SK-N-SH (cell line): ENCODE measurements around the gene BOD1L1. TPM values are rescaled to one million over a fixed set of nuclear protein-coding genes. Genes with fewer than 3 reads are reported as not detected.

ENCODE experiments used
- CTCF ChIA-PET: fragments of 300-600, 350-600 bp; formaldehyde crosslinking; extraction: SDS; loops from one replicate; lab custom pipeline; 2021; lab: Yijun Ruan, JAX
- POLR2A ChIA-PET: fragments of 350-600 bp; sonication (Branson Sonifier 250); formaldehyde crosslinking; extraction: SDS; loops from one replicate; lab custom pipeline; 2020; ENCODE audit warnings: antibody characterized with exemption, inconsistent platforms; lab: Yijun Ruan, JAX
- DNase-seq: peaks from one replicate; pipeline ENCODE4 v3.0.0; 2012
- H2AFZ ChIP-seq: fragments of 200-600 bp; sonication (generic); 2 replicates; pipeline ENCODE4 v1.8.1; 2016; ENCODE audit warnings: antibody characterized with exemption, mild to moderate bottlenecking, low read depth
- H3F3A ChIP-seq: fragments of 200-600 bp; sonication (generic); replicated peaks from 2 replicates; pipeline ENCODE3; 2016; ENCODE audit warnings: antibody characterized with exemption, mild to moderate bottlenecking; ENCODE audit not compliant: insufficient read depth
- H3K27ac ChIP-seq, 2 experiments: fragments of 200-500 bp in 1 of 2; fragments of 200-600 bp in 1 of 2; sonication (Bioruptor generic) in 1 of 2; sonication (generic), shearing (Covaris generic) in 1 of 2; 2 replicates each; pipeline versions ENCODE4 v1.5.1 to v1.6.1; 2014 to 2016; ENCODE audit warnings: low read depth in 2 of 2, inconsistent platforms in 1 of 2, low read length in 1 of 2, mild to moderate bottlenecking in 1 of 2, mixed read lengths in 1 of 2
- H3K27me3 ChIP-seq: fragments of 200-600 bp; sonication (generic), shearing (Covaris generic); 2 replicates; pipeline ENCODE4 v1.6.1; 2016; ENCODE audit warnings: mixed run types; ENCODE audit not compliant: insufficient read depth
- H3K36me3 ChIP-seq, 2 experiments: fragments of 200-500 bp in 1 of 2; fragments of 200-600 bp in 1 of 2; sonication (Bioruptor generic) in 1 of 2; sonication (generic) in 1 of 2; replicated peaks in 1 of 2; 2 replicates each; pipeline versions ENCODE3 to v1.5.1; 2014 to 2016; ENCODE audit warnings: low read length in 1 of 2, mild to moderate bottlenecking in 1 of 2; ENCODE audit not compliant: insufficient read depth in 2 of 2, control insufficient read depth in 1 of 2
- H3K4me1 ChIP-seq, 2 experiments: fragments of 200-500 bp in 1 of 2; fragments of 200-600 bp in 1 of 2; sonication (Bioruptor generic) in 1 of 2; sonication (generic), shearing (Covaris generic) in 1 of 2; 2 replicates each; pipeline versions ENCODE4 v1.5.1 to v1.6.1; 2014 to 2016; ENCODE audit warnings: low read depth in 1 of 2, low read length in 1 of 2, mixed run types in 1 of 2; ENCODE audit not compliant: insufficient read depth in 2 of 2, control insufficient read depth in 1 of 2
- H3K4me2 ChIP-seq: fragments of 200-600 bp; sonication (generic), shearing (Covaris generic); 2 replicates; pipeline ENCODE4 v1.6.1; 2017; ENCODE audit warnings: mixed run types
- H3K4me3 ChIP-seq, 2 experiments: fragments of 200-500 bp in 1 of 2; fragments of 200-600 bp in 1 of 2; sonication (Bioruptor generic) in 1 of 2; sonication (generic), shearing (Covaris generic) in 1 of 2; 2 replicates each; pipeline versions ENCODE4 v1.5.1 to v1.8.1; 2014 to 2016; ENCODE audit warnings: low read depth in 2 of 2, inconsistent platforms in 1 of 2, low read length in 1 of 2, mild to moderate bottlenecking in 1 of 2, mixed read lengths in 1 of 2, moderate library complexity in 1 of 2
- H3K79me2 ChIP-seq: fragments of 200-600 bp; sonication (generic); 2 replicates; pipeline ENCODE4 v1.8.1; 2017; ENCODE audit warnings: mild to moderate bottlenecking; ENCODE audit not compliant: insufficient read depth
- H3K9ac ChIP-seq: fragments of 200-600 bp; sonication (generic); 2 replicates; pipeline ENCODE4 v1.6.1; 2017; ENCODE audit warnings: mixed run types
- H3K9me2 ChIP-seq: fragments of 200-600 bp; sonication (generic); 2 replicates; pipeline ENCODE4 v1.6.1; 2017; ENCODE audit warnings: mixed run types
- H3K9me3 ChIP-seq: fragments of 200-600 bp; sonication (generic); 2 replicates; pipeline ENCODE4 v1.6.1; 2017; ENCODE audit warnings: mixed run types, mild to moderate bottlenecking, moderate library complexity
- H4K20me1 ChIP-seq: fragments of 200-600 bp; sonication (generic); 2 replicates; pipeline ENCODE4 v1.6.1; 2017; ENCODE audit warnings: mild to moderate bottlenecking, mixed run types; ENCODE audit not compliant: insufficient read depth
- CHD2 ChIP-seq: fragments of 150-350 bp; IDR thresholded peaks from 2 replicates; pipeline ENCODE4 v1.6.1; 2018; ENCODE audit warnings: low read length; ENCODE audit not compliant: partially characterized antibody
- FOSL2 ChIP-seq: IDR thresholded peaks from 2 replicates; pipeline ENCODE4 v1.4.0; 2012; ENCODE audit warnings: low read depth, mild to moderate bottlenecking, moderate library complexity, borderline replicate concordance
- GATA2 ChIP-seq: sonication (generic); formaldehyde crosslinking; IDR thresholded peaks from 2 replicates; pipeline ENCODE4 v1.5.0; 2020; ENCODE audit warnings: mild to moderate bottlenecking, missing genetic modification reagents
- JUND ChIP-seq: IDR thresholded peaks from 2 replicates; pipeline ENCODE4 v1.4.0; 2012
- MXI1 ChIP-seq: IDR thresholded peaks from 2 replicates; pipeline ENCODE4 v1.6.1; 2012; ENCODE audit warnings: mild to moderate bottlenecking, low read depth, low read length, improper control_type of control experiment
- NFIC ChIP-seq: IDR thresholded peaks from 2 replicates; pipeline ENCODE4 v1.4.0; 2012; ENCODE audit warnings: borderline replicate concordance
- POLR2AphosphoS5 ChIP-seq: IDR thresholded peaks from 2 replicates; pipeline ENCODE4 v1.6.1; 2012; ENCODE audit warnings: low read depth, low read length
- RFX5 ChIP-seq: IDR thresholded peaks from 2 replicates; pipeline ENCODE4 v1.6.1; 2012; ENCODE audit warnings: mild to moderate bottlenecking, improper control_type of control experiment, low read length
- SIN3A ChIP-seq: IDR thresholded peaks from 2 replicates; pipeline ENCODE4 v1.6.1; 2012; ENCODE audit warnings: low read depth, mild to moderate bottlenecking, low read length, moderate library complexity, borderline replicate concordance
- SMC3 ChIP-seq: IDR thresholded peaks from 2 replicates; pipeline ENCODE4 v1.6.1; 2012; ENCODE audit warnings: low read depth, low read length, improper control_type of control experiment
- TAF1 ChIP-seq: IDR thresholded peaks from 2 replicates; pipeline ENCODE4 v1.6.1; 2012; ENCODE audit warnings: low read depth, mild to moderate bottlenecking, low read length, moderate library complexity, borderline replicate concordance
- TEAD4 ChIP-seq: IDR thresholded peaks from 2 replicates; pipeline ENCODE4 v1.4.0; 2012; ENCODE audit warnings: mild to moderate bottlenecking, borderline replicate concordance; ENCODE audit not compliant: insufficient read depth
- polyA plus RNA-seq, 3 experiments: library from polyadenylated mRNA; depleted of rRNA; stranded (reverse); fragments of >200 nt; gene quantifications; 2 replicates each; pipeline ENCODE4 v1.2.3, GENCODE V29; 2012
- TF ChIP-seq, protein P1 (sequence below): IDR thresholded peaks from 2 replicates; pipeline ENCODE4 v1.6.1; 2012; ENCODE audit warnings: mild to moderate bottlenecking, low read depth, low read length, moderate library complexity
- TF ChIP-seq, protein P2 (sequence below): fragments of 150-350 bp; IDR thresholded peaks from 2 replicates; pipeline ENCODE4 v1.6.1; 2016; ENCODE audit warnings: mild to moderate bottlenecking, low read depth, low read length
- TF ChIP-seq, protein P3 (sequence below): fragments of 150-350 bp; IDR thresholded peaks from 2 replicates; pipeline ENCODE4 v1.6.1; 2017; ENCODE audit warnings: antibody characterized with exemption, low read length, low read depth, borderline replicate concordance

The BOD1L1 gene
- polyA plus RNA-seq, 1 of the 3 experiments (the other 2 are of a cell fraction) = 12.5 TPM

DNA sequence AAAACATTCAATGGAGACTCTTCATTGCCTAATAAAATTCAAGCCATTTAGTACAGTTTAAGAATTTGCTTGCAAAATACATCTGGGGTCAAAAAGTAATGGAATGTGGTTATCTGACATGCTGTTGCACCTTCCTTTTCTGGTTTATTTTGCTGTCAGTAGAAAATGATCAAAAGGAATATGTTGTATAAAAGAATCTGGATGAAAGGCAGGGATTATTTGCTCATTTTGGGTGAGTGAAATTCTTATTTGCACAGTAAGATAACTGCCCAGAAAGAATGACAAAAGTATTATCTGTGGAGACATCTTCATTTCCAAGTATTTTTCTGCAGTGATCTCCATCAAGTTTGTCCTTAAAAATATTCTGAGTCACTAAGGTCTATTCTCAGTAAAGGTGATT is 30.4 kb downstream of the BOD1L1 start:
- H4K20me1 ChIP-seq = peaks cover 4% of the 10 kb centered on the region; the same call in 1 of the 2 replicates
- H3K9me2 ChIP-seq = no peaks in the 10 kb centered on the region
- H3K36me3 ChIP-seq = peaks cover 50 to 91% of the 10 kb centered on the region in 2 experiments
- H3K79me2 ChIP-seq = no peaks in the 10 kb centered on the region; the same call in 1 of the 2 replicates
- H3K27ac ChIP-seq = peak overlapping the region in 1 of 2 experiments; percentile 49; a peak in 2 of 4 replicates
- no peak for DNase-seq
- TF ChIP-seq TEAD4 = no peak
- TF ChIP-seq, protein P1, sequence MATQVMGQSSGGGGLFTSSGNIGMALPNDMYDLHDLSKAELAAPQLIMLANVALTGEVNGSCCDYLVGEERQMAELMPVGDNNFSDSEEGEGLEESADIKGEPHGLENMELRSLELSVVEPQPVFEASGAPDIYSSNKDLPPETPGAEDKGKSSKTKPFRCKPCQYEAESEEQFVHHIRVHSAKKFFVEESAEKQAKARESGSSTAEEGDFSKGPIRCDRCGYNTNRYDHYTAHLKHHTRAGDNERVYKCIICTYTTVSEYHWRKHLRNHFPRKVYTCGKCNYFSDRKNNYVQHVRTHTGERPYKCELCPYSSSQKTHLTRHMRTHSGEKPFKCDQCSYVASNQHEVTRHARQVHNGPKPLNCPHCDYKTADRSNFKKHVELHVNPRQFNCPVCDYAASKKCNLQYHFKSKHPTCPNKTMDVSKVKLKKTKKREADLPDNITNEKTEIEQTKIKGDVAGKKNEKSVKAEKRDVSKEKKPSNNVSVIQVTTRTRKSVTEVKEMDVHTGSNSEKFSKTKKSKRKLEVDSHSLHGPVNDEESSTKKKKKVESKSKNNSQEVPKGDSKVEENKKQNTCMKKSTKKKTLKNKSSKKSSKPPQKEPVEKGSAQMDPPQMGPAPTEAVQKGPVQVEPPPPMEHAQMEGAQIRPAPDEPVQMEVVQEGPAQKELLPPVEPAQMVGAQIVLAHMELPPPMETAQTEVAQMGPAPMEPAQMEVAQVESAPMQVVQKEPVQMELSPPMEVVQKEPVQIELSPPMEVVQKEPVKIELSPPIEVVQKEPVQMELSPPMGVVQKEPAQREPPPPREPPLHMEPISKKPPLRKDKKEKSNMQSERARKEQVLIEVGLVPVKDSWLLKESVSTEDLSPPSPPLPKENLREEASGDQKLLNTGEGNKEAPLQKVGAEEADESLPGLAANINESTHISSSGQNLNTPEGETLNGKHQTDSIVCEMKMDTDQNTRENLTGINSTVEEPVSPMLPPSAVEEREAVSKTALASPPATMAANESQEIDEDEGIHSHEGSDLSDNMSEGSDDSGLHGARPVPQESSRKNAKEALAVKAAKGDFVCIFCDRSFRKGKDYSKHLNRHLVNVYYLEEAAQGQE = no peak
- no peak for TF ChIP-seq GATA2 (CRISPR knock-in tag)
- no peak for TF ChIP-seq TAF1
- no peak for TF ChIP-seq MXI1
- TF ChIP-seq, protein P2, sequence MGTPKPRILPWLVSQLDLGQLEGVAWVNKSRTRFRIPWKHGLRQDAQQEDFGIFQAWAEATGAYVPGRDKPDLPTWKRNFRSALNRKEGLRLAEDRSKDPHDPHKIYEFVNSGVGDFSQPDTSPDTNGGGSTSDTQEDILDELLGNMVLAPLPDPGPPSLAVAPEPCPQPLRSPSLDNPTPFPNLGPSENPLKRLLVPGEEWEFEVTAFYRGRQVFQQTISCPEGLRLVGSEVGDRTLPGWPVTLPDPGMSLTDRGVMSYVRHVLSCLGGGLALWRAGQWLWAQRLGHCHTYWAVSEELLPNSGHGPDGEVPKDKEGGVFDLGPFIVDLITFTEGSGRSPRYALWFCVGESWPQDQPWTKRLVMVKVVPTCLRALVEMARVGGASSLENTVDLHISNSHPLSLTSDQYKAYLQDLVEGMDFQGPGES = no peak
- no peak for TF ChIP-seq JUND
- no peak for TF ChIP-seq SMC3
- no peak for TF ChIP-seq CHD2
- no peak for TF ChIP-seq RFX5
- TF ChIP-seq NFIC = no peak
- TF ChIP-seq, protein P3, sequence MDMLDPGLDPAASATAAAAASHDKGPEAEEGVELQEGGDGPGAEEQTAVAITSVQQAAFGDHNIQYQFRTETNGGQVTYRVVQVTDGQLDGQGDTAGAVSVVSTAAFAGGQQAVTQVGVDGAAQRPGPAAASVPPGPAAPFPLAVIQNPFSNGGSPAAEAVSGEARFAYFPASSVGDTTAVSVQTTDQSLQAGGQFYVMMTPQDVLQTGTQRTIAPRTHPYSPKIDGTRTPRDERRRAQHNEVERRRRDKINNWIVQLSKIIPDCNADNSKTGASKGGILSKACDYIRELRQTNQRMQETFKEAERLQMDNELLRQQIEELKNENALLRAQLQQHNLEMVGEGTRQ = no peak
- no peak for TF ChIP-seq SIN3A
- TF ChIP-seq FOSL2 = no peak
- no peak for TF ChIP-seq POLR2AphosphoS5
- no peak overlapping the region for H3K4me3 ChIP-seq
- H3K9me3 ChIP-seq = no peaks in the 10 kb centered on the region
- no peaks in the 10 kb centered on the region; a peak in 1 of 4 replicates for H3K4me1 ChIP-seq
- H3F3A ChIP-seq = peaks cover 15% of the 10 kb centered on the region
- CTCF ChIA-PET = no interaction called here
- POLR2A ChIA-PET = no interaction called here
- H3K9ac ChIP-seq = no peak overlapping the region
- no peak overlapping the region for H2AFZ ChIP-seq
- no peak overlapping the region for H3K4me2 ChIP-seq
- no peaks in the 10 kb centered on the region for H3K27me3 ChIP-seq
